NCI-H2029 treated with DMSO at 0.1 percent for 48 hours (cell line): ENCODE data around the gene HCFC2.
A peak's percentile ranks its signal among the peaks of the same experiment; 100 is the strongest.
"Not testable (repeated sequence)": the region's sequence is repeated elsewhere in the genome, so short reads cannot be mapped to it uniquely, and the experiment has no call there.

Source experiments
- DNase-seq: peaks from one replicate; lab custom pipeline; 2025; lab: John Stamatoyannopoulos, UW

HCFC2 gene

DNA sequence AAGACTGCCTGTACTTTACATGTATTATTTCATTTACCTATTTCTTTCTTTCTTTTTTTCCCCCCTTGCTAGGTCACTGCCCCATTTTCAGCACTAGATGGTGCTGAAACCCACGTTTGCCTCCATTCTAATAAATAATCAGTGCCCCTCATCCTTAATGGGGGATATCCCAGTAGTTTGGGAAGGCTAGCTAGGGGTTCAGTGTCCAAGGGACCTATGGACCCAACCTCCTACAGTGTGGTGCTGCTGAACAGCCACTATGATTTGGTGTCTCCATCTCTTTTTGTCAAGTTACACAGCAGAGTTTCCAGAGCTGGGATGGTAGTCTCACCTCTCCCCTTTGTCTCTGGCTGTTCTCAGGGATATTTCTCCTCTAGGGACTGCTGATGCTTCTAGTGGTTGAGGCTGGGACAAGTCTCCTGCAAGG, 6.5 kb upstream of the HCFC2 start:
- peak; percentile 11 for DNase-seq

DNA sequence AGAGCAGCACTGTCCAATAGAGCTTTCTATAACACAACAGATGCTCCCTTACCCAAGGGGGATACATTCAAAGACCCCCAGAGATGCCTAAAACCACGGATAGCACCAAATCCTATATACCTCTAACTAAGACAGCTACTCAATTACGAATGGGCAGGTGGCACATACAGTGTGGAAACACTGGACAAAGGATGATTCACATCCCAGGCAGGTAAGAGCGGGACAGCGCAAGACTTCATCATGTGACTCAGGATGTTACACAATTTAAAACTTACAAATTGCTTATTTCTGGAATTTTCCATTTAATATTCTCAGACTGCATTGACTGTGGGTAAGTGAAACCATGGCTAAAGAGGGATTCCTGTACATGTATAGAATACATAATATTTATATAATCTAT, 5.5 kb upstream of the HCFC2 start:
- DNase-seq: no peak

DNA sequence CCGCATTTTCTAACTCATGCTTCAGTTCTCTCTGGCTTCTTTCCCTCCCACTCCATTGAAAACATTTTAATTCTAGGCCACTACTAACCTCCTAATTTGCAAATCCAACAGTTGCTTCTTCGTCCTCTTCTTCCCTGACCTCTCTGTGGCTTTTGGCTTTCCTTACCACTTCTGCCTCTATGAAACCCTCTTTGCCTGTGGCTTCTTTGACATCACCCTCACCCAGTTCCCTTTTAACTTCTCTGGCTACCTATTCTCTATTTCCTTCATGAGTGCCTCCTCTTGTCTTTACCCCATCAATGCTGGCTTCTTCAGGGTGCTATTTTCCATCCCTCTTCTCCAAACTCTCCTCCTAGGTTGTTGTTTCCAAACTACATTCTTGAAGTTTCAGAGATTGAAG, 4.4 kb upstream of the HCFC2 start:
- DNase-seq: no peak

DNA sequence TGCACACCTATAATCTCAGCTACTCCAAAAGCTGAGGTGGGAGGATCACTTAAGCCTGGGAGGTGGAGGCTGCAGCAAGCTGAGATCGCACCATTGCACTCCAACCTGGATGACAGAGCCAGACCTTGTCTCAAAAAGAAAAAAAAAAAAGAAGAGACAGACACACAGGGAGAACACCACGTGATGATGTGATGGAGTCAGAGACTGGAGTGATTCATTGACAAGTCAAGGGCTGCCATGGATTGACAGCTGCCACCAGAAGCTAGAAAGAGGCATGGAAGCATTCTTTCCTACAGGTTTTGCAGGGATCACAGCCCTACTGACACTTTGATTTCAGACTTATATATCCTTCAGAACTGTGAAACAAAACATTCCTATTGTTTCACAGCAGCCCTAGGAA, 3.5 kb upstream of the HCFC2 start:
- DNase-seq: no peak

DNA sequence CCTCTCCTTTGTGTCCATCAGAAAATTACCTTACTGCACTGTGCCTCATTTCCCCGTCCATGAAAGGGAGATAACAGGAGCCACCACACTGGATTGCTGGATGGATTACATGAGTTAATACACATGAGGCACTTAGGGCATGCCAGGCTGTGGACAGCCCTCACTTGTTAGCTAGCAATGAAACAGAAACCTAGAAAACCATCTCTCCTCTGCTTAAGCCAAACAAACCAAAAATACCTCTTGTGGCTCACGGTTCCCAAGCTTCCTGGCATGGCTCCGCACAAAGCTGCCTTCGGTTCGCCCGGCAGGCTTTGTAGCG, 660 bp upstream of the HCFC2 start:
- no peak for DNase-seq

DNA sequence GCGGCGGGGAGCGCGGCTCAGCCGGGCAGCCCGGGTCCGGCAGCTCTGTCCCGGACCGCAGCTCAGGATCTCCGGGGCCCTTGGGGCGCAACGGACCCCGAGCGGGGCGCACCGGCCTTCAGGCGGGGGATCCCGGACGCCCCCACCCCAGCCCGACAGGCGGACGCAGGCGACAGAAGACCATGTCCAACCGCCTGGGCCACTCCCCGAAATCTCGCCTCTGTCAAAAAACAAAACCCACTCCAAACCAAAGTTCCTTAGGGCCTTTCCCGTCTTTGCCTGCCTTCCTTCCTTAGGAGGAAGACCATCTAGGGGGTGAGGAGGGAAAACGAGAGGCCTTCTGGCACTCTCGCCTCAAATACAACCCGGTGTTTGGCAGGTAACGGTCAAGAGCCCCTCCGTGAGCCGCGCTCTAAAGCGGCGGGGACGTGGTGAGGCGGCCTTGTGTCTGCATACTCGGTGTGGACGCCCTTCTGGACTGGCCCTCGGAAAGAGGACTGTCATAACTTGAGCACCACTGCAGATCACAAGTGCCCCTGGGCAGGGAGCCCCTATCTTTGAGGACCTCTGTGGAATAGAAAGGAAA, 604 bp downstream of the HCFC2 start:
- no peak for DNase-seq

DNA sequence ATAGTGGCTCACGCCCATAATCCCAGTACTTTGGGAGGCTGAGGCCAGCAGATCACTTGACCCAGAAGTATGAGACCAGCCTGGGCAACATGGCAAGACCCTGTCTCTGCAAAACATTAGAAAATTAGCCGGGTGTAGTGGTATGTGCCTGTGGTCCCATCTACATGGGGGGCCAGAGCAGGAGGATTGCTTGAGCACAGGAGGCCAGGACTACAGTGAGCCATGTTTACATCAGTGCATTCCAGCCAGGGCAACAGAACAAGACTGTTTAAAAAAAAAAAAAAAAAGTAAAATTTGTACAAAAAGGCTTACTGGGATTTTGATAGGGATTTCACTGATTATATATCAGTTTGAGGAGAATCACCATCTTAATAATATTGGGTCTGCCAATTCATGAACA, 7.8 kb downstream of the HCFC2 start:
- DNase-seq: no peak

DNA sequence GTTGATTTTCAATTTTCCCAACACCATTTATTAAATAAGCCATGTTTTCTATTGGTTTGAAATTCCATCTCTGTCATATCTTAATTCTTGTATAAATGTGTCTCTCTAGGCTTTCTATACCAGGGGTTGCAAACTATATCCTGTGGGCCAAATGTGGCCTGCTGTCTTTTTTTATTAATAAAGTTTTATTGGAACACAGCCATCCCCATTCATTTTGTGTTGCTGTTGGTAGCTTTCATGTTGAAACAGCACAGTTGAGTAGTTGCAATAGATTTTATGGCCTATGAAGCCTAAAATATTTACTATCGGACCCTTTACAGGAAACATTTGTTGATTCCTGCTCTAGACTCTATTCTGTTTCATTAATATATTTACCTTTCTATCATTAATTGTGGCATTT, 9.4 kb downstream of the HCFC2 start:
- no peak for DNase-seq

DNA sequence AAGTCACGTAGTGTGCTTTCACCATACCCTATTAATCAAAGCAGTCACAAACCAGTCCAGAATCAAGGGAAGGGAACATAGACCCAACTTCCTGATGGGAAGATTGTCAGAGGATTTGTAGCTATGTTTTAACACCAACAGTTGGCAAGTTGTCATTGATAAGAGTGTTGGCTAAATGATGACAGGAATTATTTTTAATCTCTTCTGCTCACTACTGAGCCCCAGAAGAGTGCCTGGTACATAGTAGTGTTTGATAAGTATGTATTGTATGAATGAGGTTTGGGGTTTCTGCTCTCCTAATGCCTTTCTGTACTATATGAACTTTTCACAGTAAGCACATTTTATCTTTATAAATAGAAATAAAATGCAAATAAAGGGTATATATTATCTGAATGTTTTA, 14.7 kb downstream of the HCFC2 start:
- DNase-seq: no peak

DNA sequence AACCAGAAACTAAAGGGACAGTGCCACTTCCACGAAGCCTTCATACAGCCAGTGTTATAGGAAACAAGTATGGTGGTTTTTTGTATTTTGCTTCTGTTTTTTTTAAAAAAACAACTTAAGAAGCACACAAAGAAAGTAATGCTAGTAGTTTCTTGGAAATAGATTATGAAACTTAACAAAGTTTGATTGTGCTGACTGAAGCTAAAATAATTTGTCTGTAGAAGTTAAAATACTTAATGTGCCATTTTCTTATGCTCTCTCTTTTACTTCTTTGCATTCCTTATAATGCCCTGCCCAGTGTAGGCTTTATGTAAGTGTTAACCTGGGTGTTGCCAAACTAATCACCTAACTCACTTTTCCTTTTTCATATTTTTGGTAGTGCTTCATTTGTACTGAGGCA, 16.4 kb downstream of the HCFC2 start:
- DNase-seq: no peak

DNA sequence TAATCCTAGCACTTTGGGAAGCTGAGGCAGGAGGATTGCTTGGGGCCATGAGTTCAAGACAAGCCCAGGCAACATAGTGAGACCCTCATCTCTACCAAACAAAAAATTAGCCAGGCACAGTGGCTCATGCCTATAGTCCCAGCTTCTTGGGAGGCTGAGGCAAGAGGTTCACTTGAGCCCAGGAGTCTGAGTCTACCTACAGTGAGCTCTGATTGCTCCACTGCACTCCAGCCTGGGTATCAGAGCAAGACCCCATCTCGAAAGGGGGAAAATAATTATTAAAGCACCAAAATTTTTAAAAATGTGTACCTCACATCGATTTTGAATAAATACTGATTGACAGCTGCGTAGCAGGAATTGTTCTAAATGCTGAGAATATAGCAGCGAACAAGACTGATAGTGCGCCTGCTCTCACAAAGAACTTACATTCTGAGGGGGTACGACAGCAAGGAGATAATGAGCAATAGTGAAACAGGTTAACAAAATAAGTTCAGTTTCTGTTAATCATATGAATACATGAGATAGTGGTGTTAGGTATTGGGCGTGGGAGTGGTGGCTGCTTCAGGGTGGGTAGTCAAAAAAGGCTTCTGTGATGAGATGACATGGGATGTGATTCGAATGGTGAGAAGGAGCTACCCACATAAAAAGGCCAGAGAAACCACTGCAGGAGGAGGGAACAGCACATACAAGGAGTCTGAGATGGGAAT, 19.6 kb downstream of the HCFC2 start:
- no peak for DNase-seq

DNA sequence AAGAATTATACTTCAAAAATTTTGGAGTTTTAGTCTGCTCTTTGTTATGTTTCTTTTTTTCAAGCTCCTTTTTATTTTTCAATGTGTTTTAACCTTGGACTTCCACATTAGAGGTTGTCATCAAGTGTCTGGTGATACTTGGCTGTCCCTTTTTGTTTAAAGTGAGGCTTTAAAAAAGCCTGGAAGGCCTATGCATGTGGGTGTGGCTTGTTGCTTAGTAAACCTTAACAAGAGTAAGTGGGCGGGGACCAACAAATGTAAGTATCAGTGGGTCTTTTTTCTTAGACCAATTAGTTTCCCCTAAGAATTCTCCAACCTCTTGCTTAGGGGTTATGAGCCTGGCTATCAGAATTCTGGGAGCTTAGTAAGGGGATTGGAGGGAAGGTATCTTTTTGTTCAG, 26.4 kb downstream of the HCFC2 start:
- no peak for DNase-seq

DNA sequence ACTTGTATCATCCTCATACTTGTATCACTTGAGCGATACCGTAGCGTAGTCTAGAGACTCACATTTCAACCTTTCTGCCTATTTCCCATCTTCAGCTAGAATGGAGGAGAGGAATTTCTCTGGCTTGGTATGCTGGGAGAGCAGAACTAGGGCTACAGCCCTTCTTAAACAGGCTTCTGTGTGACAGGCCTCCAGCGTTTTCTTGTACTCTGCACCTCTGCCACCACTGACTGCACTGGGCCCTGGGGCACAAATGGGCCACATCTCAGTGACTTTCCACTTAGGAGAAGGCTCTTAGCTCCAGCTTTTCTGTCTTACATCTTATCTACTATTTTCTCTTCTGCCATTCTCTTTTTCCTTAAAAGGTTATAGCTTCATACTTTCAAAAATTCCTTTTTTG, 26.8 kb downstream of the HCFC2 start:
- no peak for DNase-seq

DNA sequence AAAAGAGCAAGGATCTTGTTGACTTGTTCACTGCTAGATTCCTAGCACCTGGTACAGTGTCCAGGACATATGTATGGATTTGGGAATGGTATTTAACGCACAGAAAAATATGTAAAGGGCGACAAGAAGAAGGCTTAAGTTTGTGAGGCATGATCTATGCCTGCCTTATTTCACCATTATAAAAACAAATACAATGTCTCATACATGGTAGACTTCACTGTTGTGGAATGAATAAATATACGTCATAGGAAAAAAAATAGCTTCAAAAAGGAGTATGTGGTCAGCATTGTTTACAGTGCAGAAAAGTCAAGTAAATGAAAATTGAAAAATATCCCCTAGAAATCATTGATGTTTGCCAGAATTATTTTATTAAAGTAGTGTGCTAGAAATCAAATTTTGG, 30.0 kb downstream of the HCFC2 start:
- no peak for DNase-seq

DNA sequence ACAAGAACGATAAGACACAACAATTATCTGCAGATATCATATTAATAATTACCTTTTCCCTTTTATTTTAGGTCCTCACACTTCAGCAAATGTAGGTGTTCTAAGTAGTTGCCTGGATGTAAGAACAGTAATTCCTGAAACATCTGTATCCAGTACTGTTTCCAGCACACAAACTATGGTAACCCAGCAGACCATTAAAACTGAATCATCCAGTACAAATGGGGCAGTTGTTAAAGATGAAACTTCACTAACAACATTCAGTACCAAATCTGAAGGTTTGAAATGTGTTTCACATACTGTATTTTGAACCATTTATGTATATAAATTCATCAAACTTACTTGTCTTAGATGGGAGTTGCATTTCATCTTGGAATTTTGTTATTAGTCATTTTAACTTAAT, 31.0 kb downstream of the HCFC2 start:
- DNase-seq: no peak

DNA sequence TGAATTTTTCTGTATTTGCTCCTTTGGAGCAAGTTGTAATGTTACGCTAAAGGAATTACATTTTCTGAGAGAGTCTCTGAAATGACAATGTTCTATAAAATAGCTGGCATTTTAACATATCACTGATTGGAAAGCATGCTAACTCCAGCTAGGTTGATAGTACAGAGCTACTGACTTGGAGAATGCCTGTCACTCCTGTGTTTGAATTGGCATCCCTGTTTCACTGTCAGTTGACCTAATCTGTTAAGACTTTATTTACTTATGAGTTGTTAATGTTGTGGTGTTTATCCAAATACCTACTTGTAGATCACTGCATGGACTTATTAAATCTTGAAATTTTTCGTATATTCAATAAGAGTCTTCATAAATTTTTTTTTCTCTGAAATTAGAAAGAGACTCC, 33.6 kb downstream of the HCFC2 start:
- DNase-seq: no peak

DNA sequence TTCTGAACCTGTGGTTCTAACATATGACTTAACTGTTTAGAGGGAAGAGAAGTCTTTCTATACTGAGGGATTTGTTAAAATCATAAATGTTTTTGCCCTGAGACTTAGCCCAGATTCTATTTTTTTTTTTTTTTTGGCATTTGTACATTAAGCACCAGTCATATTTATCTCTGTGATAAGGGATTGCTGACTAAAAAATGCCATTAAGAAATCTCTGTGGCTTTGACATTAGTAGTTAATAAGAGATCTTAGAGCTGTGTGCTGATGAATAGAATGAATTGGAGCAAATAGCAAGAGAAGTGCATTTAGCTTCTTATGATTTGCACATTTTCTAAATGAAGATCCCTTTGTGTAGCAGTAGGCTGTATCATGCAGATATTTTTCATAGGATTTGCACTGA, 41.1 kb downstream of the HCFC2 start:
- DNase-seq: no peak

DNA sequence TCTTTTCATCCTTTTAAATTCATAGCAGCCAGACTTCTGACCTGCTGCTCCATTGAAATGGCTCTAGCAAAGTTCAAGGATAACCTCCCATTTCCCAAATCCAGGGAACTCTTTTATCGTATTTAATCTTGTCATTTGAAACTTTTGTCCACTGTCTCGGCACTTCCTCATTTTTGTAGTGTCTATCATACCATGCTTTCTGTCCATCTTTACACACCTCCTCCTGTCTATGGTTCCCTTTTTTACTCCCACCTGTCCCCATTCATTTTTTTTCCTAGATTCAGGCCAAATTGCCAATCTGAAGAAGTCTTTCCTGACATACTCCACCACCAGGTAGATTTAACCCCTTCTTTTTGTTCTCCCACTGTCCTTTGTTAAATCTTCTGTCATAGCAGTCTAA, 42.6 kb downstream of the HCFC2 start:
- no peak for DNase-seq

DNA sequence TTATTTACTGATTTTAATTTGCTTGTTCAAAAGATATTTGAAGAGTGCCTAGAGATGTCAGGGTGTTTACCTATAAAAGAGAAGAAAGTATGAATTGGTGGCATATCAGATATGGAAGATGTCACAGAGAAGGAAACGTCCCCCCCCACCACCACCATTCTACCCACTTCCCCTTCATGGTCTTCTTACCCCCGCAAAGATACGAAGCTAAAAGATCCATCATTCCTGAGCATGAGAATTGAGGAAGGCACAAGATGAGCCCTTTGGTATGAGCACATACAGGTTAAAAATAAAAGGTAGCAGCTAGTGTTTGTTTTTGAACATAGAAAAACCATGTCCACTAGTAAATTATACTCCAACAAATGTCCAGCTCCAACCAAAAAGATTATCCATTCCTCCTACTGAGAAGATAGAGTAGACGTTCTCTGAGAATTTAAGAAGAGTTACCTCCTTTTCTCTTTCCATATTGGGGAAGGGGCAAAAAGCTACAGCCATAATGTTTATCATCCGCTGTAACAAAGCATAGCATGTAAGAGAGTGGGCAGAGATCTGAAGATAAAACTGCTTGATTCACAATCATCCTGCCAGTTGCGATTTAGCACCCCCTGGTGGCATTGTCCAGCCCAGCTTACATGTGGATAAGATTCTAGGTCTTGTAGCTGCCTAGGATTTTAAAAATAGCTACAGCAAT, 44.6 kb downstream of the HCFC2 start:
- peak; percentile 64 for DNase-seq

DNA sequence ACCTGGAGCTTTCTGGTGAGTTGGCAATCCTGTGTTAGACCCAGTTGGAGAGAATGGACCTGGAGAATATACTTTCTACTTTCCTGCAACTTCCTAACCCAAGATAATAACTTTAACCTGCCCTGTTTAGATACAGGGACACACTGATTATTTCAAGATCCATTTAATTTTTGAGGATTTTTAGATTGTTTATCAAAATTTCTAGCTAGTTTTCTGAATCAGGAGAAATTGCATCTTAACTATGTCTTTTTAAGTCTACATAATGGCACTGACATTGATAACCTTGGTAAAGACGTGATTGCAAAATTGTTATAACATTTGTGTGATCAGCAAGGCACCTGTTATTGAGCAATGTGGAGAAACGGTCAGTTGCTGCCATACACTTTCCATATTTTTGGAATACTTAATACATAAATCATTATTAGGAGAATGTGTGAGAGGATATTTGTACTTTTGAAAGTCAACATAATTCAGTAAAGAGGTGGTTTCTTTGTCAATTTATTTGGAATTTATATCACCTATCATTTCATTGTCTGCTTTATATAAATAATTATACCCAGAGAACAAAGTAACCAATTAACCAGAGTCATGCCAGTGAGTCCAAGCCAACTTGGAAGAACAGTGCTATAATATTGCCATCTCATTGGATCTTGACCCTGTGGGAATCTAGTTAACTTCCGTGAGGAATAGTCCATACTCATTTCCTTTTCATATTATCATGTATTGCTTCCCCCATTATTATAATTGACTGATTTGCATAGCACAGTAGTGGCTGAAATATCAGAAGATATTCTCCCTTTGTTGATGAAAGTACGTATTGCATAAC, 45.3 kb downstream of the HCFC2 start:
- DNase-seq: no peak

DNA sequence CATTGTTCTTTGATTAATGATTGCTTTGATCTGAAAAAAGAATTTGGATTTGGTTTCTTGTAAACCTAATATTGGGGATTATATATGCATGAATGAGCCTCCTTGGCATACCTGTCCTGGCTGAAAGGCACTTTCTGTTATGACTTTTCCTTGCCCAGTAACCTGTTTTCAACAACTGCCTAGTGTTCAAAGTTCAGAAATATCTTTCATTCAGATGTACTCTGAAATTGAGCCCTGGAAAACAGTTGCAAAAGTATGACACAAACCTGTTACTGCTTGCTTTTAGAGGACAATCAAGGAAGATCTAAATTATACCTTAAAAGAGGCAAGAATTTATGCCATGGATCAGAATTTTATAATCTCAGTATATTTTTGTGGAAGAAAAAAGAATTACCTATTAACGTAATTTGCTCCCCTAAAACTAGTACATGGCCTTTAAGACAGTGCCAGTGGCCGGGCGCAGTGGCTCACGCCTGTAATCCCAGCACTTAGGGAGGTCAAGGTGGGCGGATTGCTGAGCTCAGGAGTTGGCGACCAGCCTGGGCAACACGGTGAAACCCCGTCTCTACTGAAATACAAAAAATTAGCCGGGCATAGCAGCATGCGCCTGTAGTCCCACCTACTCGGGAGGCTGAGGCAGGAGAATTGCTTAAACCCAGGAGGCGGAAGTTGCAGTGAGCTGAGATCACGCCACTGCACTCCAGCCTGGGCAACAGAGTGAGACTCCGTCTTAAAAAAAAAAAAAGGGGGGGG, 50.7 kb downstream of the HCFC2 start:
- not testable (repeated sequence) for DNase-seq

DNA sequence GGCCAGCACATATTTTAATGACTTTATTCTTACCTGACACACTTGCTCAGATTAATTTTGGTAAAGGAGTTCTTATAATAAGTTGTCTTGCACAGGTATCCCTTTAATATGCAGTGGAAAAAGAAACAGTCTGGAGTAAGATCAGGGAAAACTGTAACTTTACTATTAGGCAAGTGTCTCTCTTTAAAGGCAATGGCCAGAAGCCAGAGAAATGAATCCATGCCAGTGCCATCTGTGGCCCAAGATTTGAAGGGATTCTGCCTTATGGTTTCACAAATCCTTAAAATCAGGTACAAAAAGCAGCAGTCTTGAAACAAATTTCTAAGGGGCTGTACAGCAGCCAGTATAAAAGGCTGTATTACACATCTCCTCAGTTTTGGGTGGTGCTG, 51.2 kb downstream of the HCFC2 start:
- no peak for DNase-seq
